Ishikawa (cell line): Measurements from ENCODE around the gene KIAA0513.

Experiments
- CEBPB ChIP-seq: IDR thresholded peaks from 2 replicates; pipeline ENCODE4 v1.6.1; 2012
- CREB1 ChIP-seq: IDR thresholded peaks from 2 replicates; pipeline ENCODE4 v1.6.1; 2012; ENCODE audit warnings: low read depth
- EGR1 ChIP-seq: IDR thresholded peaks from 2 replicates; pipeline ENCODE4 v1.6.1; 2012
- EP300 ChIP-seq: IDR thresholded peaks from 2 replicates; pipeline ENCODE4 v1.6.1; 2012; ENCODE audit warnings: borderline replicate concordance
- FOXM1 ChIP-seq: IDR thresholded peaks from 2 replicates; pipeline ENCODE4 v1.6.1; 2012; ENCODE audit warnings: low read depth, borderline replicate concordance
- RAD21 ChIP-seq: IDR thresholded peaks from 2 replicates; pipeline ENCODE4 v1.6.1; 2012; ENCODE audit warnings: low read depth
- TAF1 ChIP-seq: IDR thresholded peaks from 2 replicates; pipeline ENCODE4 v1.6.1; 2012; ENCODE audit warnings: low read depth, mild to moderate bottlenecking
- USF1 ChIP-seq: IDR thresholded peaks from 2 replicates; pipeline ENCODE4 v1.6.1; 2012
- YY1 ChIP-seq: IDR thresholded peaks from 2 replicates; pipeline ENCODE4 v1.6.1; 2012; ENCODE audit warnings: low read depth
- TF ChIP-seq, protein P1 (sequence below): IDR thresholded peaks from 2 replicates; pipeline ENCODE4 v1.6.1; 2012

DNA sequence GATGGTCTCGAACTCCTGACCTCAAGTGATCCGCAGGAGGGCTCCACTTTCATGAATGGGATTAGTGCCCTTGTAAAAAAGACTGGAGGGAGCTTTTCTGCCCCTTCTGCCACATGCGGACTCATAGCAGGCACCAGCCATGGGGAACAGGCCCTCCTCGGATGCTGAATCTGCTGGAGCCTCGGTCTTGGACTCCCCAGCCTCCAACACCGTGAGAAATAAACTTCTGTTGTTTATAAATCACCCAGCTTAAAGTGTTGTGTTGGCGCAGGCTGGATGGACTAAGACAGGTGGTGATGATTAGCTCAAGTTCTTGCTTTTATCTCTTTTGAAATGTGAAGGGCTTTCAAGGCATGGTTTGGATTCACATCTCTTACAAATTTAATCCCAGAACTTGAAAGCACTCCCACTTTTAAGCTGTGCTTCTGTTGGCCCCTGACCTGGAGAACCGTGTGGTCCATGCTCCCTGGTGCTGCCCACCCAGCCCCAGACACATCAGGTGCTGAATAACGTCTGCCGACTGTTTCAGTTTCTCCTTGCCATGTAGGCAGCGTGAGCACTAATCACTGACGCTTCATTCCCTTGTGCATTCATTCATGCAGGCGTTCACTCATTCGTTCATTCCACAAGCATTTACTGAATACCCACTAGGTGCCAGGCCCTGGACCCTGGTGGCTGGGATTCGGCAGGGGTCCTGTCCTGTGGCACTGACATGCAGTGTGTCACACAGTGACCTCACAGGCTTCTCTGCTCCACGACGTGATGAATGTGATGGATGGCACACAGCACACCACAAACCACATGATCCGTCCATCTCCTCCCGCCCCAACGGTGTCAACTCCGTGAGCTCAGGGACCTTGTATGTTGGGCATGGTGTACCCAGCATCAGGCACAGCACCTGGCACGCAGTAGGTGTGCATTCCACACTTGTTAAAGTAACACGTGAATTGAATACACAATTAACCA is 75.8 kb downstream of the KIAA0513 start:
- TF ChIP-seq EP300 (no peak), RAD21 (no peak), TAF1 (no peak), YY1 (no peak), EGR1 (no peak), CREB1 (no peak), FOXM1 (no peak), USF1 (no peak), CEBPB (no peak)
- TF ChIP-seq, protein P1, sequence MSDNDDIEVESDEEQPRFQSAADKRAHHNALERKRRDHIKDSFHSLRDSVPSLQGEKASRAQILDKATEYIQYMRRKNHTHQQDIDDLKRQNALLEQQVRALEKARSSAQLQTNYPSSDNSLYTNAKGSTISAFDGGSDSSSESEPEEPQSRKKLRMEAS = no peak
